Gastrocnemius medialis (tissue), 4 donors: ENCODE results near the gene CACNA2D3. TPM values are rescaled to one million over a fixed set of nuclear protein-coding genes. Genes with fewer than 3 reads are reported as not detected.

ENCODE experiments used
- ATAC-seq, 2 donors: fragments of 150-250 bp; one replicate each; pipeline ENCODE4 v1.9.1; 2016
- DNase-seq, 2 donors: peaks; one replicate each; pipeline ENCODE4 v3.0.0-alpha.2; 2019
- H3K27ac ChIP-seq, 4 donors: fragments of 200-600 bp; sonication (generic); 1 replicate in 1 of 4; 2 replicates in 3 of 4; pipeline ENCODE4 v1.5.1; 2016 to 2018; ENCODE audit warnings: mild to moderate bottlenecking in 2 of 4, moderate library complexity in 1 of 4
- H3K27me3 ChIP-seq, 3 donors: fragments of 200-600 bp; sonication (generic) in 2 of 3; 1 replicate in 1 of 3; 2 replicates in 2 of 3; pipeline versions ENCODE4 v1.5.1 to v1.6.0; 2016 to 2019; ENCODE audit warnings: mild to moderate bottlenecking in 1 of 3, moderate library complexity in 1 of 3
- H3K36me3 ChIP-seq, 2 donors: fragments of 200-600 bp; sonication (generic) in 1 of 2; one replicate each; pipeline ENCODE4 v1.5.1; 2017 to 2018
- H3K4me1 ChIP-seq, 2 donors: fragments of 200-600 bp; sonication (generic) in 1 of 2; one replicate each; pipeline ENCODE4 v1.5.1; 2016 to 2017; ENCODE audit warnings: mild to moderate bottlenecking in 2 of 2
- H3K4me3 ChIP-seq, 4 donors: fragments of 200-600 bp; sonication (generic) in 3 of 4; 1 replicate in 1 of 4; 2 replicates in 3 of 4; pipeline ENCODE4 v1.5.1; 2016 to 2019; ENCODE audit warnings: mild to moderate bottlenecking in 2 of 4
- H3K9me3 ChIP-seq, 3 donors: fragments of 200-600 bp; sonication (generic) in 2 of 3; 1 replicate in 1 of 3; 2 replicates in 2 of 3; pipeline ENCODE4 v1.5.1; 2016 to 2019
- CTCF ChIP-seq, 5 experiments: fragments of 450-650 bp in 3 of 5; fragments of 200-600 bp in 2 of 5; sonication (generic) in 2 of 5; IDR thresholded peaks in 4 of 5; conservative IDR thresholded peaks in 1 of 5; 1 replicate in 4 of 5; 2 replicates in 1 of 5; pipeline ENCODE4 v1.5.1; 2016 to 2019; ENCODE audit warnings: antibody characterized with exemption in 5 of 5, mild to moderate bottlenecking in 3 of 5, moderate library complexity in 3 of 5
- POLR2A ChIP-seq, 2 donors: fragments of 450-650 bp; IDR thresholded peaks; one replicate each; pipeline ENCODE4 v1.6.1; 2017; ENCODE audit warnings: antibody characterized with exemption in 2 of 2, mild to moderate bottlenecking in 2 of 2, moderate library complexity in 2 of 2
- in situ Hi-C, 4 donors: fragments of 200-750 bp; cut with MboI; loops; one replicate each; pipeline versions ENCODE4 v1.15.0 to v1.8.0; 2017; ENCODE audit warnings: low sequenced_read_pairs in 4 of 4
- intact Hi-C: fragments of 100-400 bp; cut with DNase I; formaldehyde crosslinking; loops from one replicate; pipeline ENCODE4 v1.15.1; 2023; ENCODE audit warnings: low total_unique reads
- total RNA-seq, 4 donors: library from RNA; depleted of rRNA; stranded (reverse); fragments of >200 nt; gene quantifications; one replicate each; pipeline versions ENCODE4 v1.1.0 to v1.2.3, GENCODE V29; 2016

CACNA2D3 gene
- total RNA-seq, 4 donors from 2014 or later = 4.7 to 14.4 (median 7.1) TPM

GRCh38 chr3:54857343-54857742 lies 735.0 kb downstream of the CACNA2D3 start:
- no peak for TF ChIP-seq POLR2A (IDR thresholded peaks at IDR 0.05)
- TF ChIP-seq CTCF (IDR thresholded peaks at IDR 0.05 in 4 of 5, conservative IDR thresholded peaks at IDR 0.05 in 1 of 5) = no peak
- intact Hi-C loops (loop anchor here (10.0 kb wide), 1 partner anchor 433 kb away; no protein-coding TSS in a partner anchor), in situ Hi-C loops (loop anchor here in 3 of 4 donors (10.0 to 25.0 kb wide), 4 partner anchors 105 to 1405 kb away; no protein-coding TSS in a partner anchor)
- no peak for DNase-seq
- ATAC-seq = no peak
- Histone ChIP-seq H3K36me3 (no peaks in the 10 kb centered on the region), H3K27ac (no peak overlapping the region), H3K4me3 (no peak overlapping the region), H3K9me3 (no peaks in the 10 kb centered on the region), H3K27me3 (no peaks in the 10 kb centered on the region), H3K4me1 (peaks cover 19 to 22% of the 10 kb centered on the region in 2 donors)

- Histone ChIP-seq H3K36me3 (no peaks in the 10 kb centered on the region), H3K4me1 (peaks cover 19 to 22% of the 10 kb centered on the region in 2 donors), H3K4me3 (no peak overlapping the region), H3K27me3 (no peaks in the 10 kb centered on the region), H3K27ac (no peak overlapping the region), H3K9me3 (no peaks in the 10 kb centered on the region)
- no peak for DNase-seq
- TF ChIP-seq CTCF (IDR thresholded peaks at IDR 0.05 in 4 of 5, conservative IDR thresholded peaks at IDR 0.05 in 1 of 5) = no peak
- TF ChIP-seq POLR2A (IDR thresholded peaks at IDR 0.05) = no peak
- in situ Hi-C loops = loop anchor here in 3 of 4 donors (10.0 to 25.0 kb wide), 4 partner anchors 104 to 1404 kb away; no protein-coding TSS in a partner anchor
- intact Hi-C loops = loop anchor here (10.0 kb wide), 1 partner anchor 433 kb away; no protein-coding TSS in a partner anchor
- ATAC-seq = no peak
Observed at GRCh38 chr3:54858093-54858785, 735.9 kb downstream of the CACNA2D3 start.

- Histone ChIP-seq H3K36me3 (no peaks in the 10 kb centered on the region), H3K4me3 (no peak overlapping the region), H3K27ac (no peak overlapping the region), H3K4me1 (peaks cover 13 to 22% of the 10 kb centered on the region in 2 donors), H3K27me3 (no peaks in the 10 kb centered on the region), H3K9me3 (no peaks in the 10 kb centered on the region)
- intact Hi-C loops (loop anchor here (10.0 kb wide), 1 partner anchor 434 kb away; no protein-coding TSS in a partner anchor), in situ Hi-C loops (loop anchor here in 3 of 4 donors (10.0 to 25.0 kb wide), 4 partner anchors 103 to 1403 kb away; no protein-coding TSS in a partner anchor)
- TF ChIP-seq POLR2A (IDR thresholded peaks at IDR 0.05) (no peak), CTCF (IDR thresholded peaks at IDR 0.05 in 4 of 5, conservative IDR thresholded peaks at IDR 0.05 in 1 of 5) (no peak)
- DNase-seq (no peak), ATAC-seq (peak in 1 of 2 donors; percentile 40)
Observed at GRCh38 chr3:54859184-54859583, 736.8 kb downstream of the CACNA2D3 start.

GRCh38 chr3:54861248-54862067 lies 739.1 kb downstream of the CACNA2D3 start:
- in situ Hi-C loops (loop anchor here (5.0 to 25.0 kb wide), 7 partner anchors 93 to 1401 kb away; no protein-coding TSS in a partner anchor), intact Hi-C loops (no loop called here)
- ATAC-seq = peak; percentile 56 to 58
- Histone ChIP-seq H3K27me3 (no peaks in the 10 kb centered on the region), H3K4me1 (peaks cover 12 to 22% of the 10 kb centered on the region in 2 donors), H3K27ac (peak overlapping the region in 2 of 4 donors; percentile 2 to 21), H3K9me3 (no peaks in the 10 kb centered on the region), H3K4me3 (no peak overlapping the region), H3K36me3 (no peaks in the 10 kb centered on the region)
- peak in 1 of 2 donors; percentile 25 for DNase-seq
- no peak for TF ChIP-seq CTCF (IDR thresholded peaks at IDR 0.05 in 4 of 5, conservative IDR thresholded peaks at IDR 0.05 in 1 of 5)
- TF ChIP-seq POLR2A (IDR thresholded peaks at IDR 0.05) = no peak
